Mammary epithelial cell (primary cell): ENCODE results near the gene TMEM82.

Experiments used
- CTCF ChIP-seq, 2 donors: IDR thresholded peaks in 1 of 2; conservative IDR thresholded peaks in 1 of 2; 2 replicates each; pipeline ENCODE4 v1.5.1; 2011 to 2012; ENCODE audit warnings: inconsistent platforms in 2 of 2, low read length in 2 of 2, mild to moderate bottlenecking in 2 of 2, control low read depth in 1 of 2, low read depth in 1 of 2; ENCODE audit not compliant: insufficient read depth in 1 of 2; ENCODE audit errors: extremely low read depth in 1 of 2
- EZH2 ChIP-seq: IDR thresholded peaks from 2 replicates; pipeline ENCODE4 v1.6.1; 2012; ENCODE audit warnings: low read length, inconsistent platforms, borderline replicate concordance

GRCh38 chr1:15734901-15735300 lies 7.4 kb upstream of the TMEM82 start:
- TF ChIP-seq CTCF (conservative IDR thresholded peaks at IDR 0.05 in 1 of 2, IDR thresholded peaks at IDR 0.05 in 1 of 2; ENCODE audit: extremely low read depth in 1 of 2, insufficient read depth in 1 of 2, low read depth in 1 of 2, low read length in 2 of 2) (no peak), EZH2 (no peak)
